Caco-2 (cell line): ENCODE measurements around the gene TFAP2A. TPM values are rescaled to one million over a fixed set of nuclear protein-coding genes. Genes with fewer than 3 reads are reported as not detected.

ENCODE experiments used
- BruUV-seq: library from RNA; stranded (reverse); fragments of 400-500 nt; replicated peaks from 2 replicates; lab custom pipeline; 2021; lab: Mats Ljungman, UMichigan
- CTCF ChIA-PET: fragments of 300-600 bp; sonication (Branson Sonifier 250); formaldehyde crosslinking; loops from one replicate; lab custom pipeline; 2022; ENCODE audit warnings: antibody characterized with exemption; lab: Charles Lee
- POLR2A ChIA-PET: fragments of 300-600 bp; sonication (Branson Sonifier 250); formaldehyde crosslinking; loops from one replicate; lab custom pipeline; 2022; ENCODE audit warnings: antibody characterized with exemption; lab: Charles Lee
- DNase-seq, 2 experiments: peaks; one replicate each; pipeline versions ENCODE4 v3.0.0 to v3.0.0-alpha.2; 2020 to 2022
- H3K27me3 ChIP-seq: replicated peaks from 2 replicates; pipeline ENCODE4 v1.6.0; 2011; ENCODE audit warnings: low read length; ENCODE audit not compliant: control insufficient read depth, insufficient read depth
- H3K36me3 ChIP-seq: 2 replicates; pipeline ENCODE4 v1.5.1; 2011; ENCODE audit warnings: low read length; ENCODE audit not compliant: control insufficient read depth, insufficient read depth
- H3K4me1 ChIP-seq: fragments of 250-450 bp; sonication (Bioruptor Pico); 2 replicates; pipeline ENCODE4 v1.5.1; 2020; ENCODE audit warnings: mild to moderate bottlenecking
- H3K4me3 ChIP-seq: 2 replicates; pipeline ENCODE4 v1.5.1; 2011; ENCODE audit warnings: low read depth, mild to moderate bottlenecking, control low read depth, low read length
- H3K9me3 ChIP-seq: fragments of 250-450 bp; sonication (Bioruptor Pico); 2 replicates; pipeline ENCODE4 v1.5.1; 2020; ENCODE audit warnings: mild to moderate bottlenecking, moderate library complexity
- H3K27ac Mint-ChIP-seq: one replicate; pipeline ENCODE4 v1.8.0; 2022; ENCODE audit warnings: mixed read lengths; ENCODE audit not compliant: unreplicated experiment
- H3K27me3 Mint-ChIP-seq: one replicate; pipeline ENCODE4 v1.8.0; 2022; ENCODE audit warnings: mixed read lengths; ENCODE audit not compliant: insufficient read depth, unreplicated experiment
- H3K36me3 Mint-ChIP-seq: one replicate; pipeline ENCODE4 v1.8.0; 2022; ENCODE audit warnings: mild to moderate bottlenecking, mixed read lengths; ENCODE audit not compliant: insufficient read depth, unreplicated experiment
- H3K4me1 Mint-ChIP-seq: one replicate; pipeline ENCODE4 v1.8.0; 2022; ENCODE audit warnings: low read depth, mixed read lengths; ENCODE audit not compliant: unreplicated experiment
- H3K4me3 Mint-ChIP-seq: one replicate; pipeline ENCODE4 v1.8.0; 2022; ENCODE audit warnings: mild to moderate bottlenecking, moderate library complexity, mixed read lengths; ENCODE audit not compliant: unreplicated experiment
- H3K9me3 Mint-ChIP-seq: one replicate; pipeline ENCODE4 v1.8.0; 2022; ENCODE audit warnings: mixed read lengths; ENCODE audit not compliant: unreplicated experiment
- intact Hi-C: fragments of 100-400 bp; cut with micrococcal nuclease; formaldehyde crosslinking; loops from one replicate; pipeline ENCODE4 v1.10.0; 2022; ENCODE audit not compliant: unreplicated experiment
- total RNA-seq: library from RNA; stranded (reverse); gene quantifications from 2 replicates; pipeline ENCODE4 v1.2.3, GENCODE V29; 2022
- TF ChIP-seq, protein P1 (sequence below), 2 experiments: fragments of 200-600 bp in 1 of 2; IDR thresholded peaks; 1 replicate in 1 of 2; 2 replicates in 1 of 2; pipeline versions ENCODE4 v1.5.1 to v1.8.0; 2011 to 2022; ENCODE audit warnings: antibody characterized with exemption in 1 of 2, control low read depth in 1 of 2, inconsistent platforms in 1 of 2, low read depth in 1 of 2, low read length in 1 of 2, mild to moderate bottlenecking in 1 of 2, moderate library complexity in 1 of 2; ENCODE audit not compliant: insufficient read depth in 1 of 2, severe bottlenecking in 1 of 2, unreplicated experiment in 1 of 2

TFAP2A gene
- total RNA-seq, 1 experiment from 2014 or later, result 6.3 TPM

DNA sequence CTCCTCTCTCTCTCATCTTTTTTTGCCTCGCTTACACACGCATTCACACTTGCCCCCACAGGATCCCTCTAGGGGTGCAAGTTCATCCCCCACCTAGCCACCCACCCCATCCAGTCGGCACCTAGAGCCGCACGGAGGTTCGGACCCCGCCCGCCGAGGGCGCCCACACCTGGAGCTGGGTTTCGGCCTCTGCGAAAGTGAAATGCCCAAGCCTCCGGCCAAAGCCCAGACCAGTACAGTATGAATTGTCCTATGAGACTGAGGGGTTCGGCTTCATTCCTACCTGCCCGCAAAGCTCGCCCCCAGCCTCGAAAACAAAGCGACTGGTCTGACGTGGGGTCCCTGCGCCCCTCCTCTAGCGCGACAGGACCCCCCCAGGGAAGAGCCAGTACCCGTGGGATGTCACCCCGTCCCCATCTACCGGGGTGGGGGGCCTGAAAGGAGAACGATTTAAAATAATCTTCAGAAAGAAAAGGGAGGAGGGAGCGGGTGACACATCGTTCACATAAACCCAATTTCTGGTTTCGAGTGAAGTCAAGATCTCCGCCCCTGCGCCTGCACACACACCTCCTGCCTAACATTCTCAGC, 1.5 kb downstream of the TFAP2A start:
- TF ChIP-seq, protein P1, sequence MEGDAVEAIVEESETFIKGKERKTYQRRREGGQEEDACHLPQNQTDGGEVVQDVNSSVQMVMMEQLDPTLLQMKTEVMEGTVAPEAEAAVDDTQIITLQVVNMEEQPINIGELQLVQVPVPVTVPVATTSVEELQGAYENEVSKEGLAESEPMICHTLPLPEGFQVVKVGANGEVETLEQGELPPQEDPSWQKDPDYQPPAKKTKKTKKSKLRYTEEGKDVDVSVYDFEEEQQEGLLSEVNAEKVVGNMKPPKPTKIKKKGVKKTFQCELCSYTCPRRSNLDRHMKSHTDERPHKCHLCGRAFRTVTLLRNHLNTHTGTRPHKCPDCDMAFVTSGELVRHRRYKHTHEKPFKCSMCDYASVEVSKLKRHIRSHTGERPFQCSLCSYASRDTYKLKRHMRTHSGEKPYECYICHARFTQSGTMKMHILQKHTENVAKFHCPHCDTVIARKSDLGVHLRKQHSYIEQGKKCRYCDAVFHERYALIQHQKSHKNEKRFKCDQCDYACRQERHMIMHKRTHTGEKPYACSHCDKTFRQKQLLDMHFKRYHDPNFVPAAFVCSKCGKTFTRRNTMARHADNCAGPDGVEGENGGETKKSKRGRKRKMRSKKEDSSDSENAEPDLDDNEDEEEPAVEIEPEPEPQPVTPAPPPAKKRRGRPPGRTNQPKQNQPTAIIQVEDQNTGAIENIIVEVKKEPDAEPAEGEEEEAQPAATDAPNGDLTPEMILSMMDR (IDR thresholded peaks at IDR 0.05; ENCODE audit: insufficient read depth in 1 of 2, low read depth in 1 of 2, low read length in 1 of 2, severe bottlenecking in 1 of 2, unreplicated experiment in 1 of 2), result no peak
- peaks cover 6% of the 10 kb centered on the region for H3K4me1 Mint-ChIP-seq
- CTCF ChIA-PET, result interaction anchor here (0.5 to 0.7 kb wide), 3 partner anchors 156 to 1409 kb away, joined by 3 to 5 read pairs (median 4); no protein-coding TSS in a partner anchor
- no peaks in the 10 kb centered on the region for H3K27me3 ChIP-seq
- H3K9me3 Mint-ChIP-seq, result no peaks in the 10 kb centered on the region
- H3K4me3 ChIP-seq, result peak overlapping the region; percentile 70
- no peak for DNase-seq
- no peaks in the 10 kb centered on the region for H3K9me3 ChIP-seq
- H3K36me3 ChIP-seq, result no peaks in the 10 kb centered on the region
- peak overlapping the region; percentile 81 for H3K27ac Mint-ChIP-seq
- intact Hi-C loops, result no loop called here
- peak overlapping the region; percentile 85 for H3K4me3 Mint-ChIP-seq
- POLR2A ChIA-PET, result interaction anchor here (3.4 kb wide), 1 partner anchor 9 kb away, joined by 14 read pairs; no protein-coding TSS in a partner anchor
- H3K27me3 Mint-ChIP-seq, result peaks cover 2% of the 10 kb centered on the region
- H3K4me1 ChIP-seq, result no peaks in the 10 kb centered on the region
- no TSS peak for BruUV-seq
- peaks cover 43% of the 10 kb centered on the region for H3K36me3 Mint-ChIP-seq

DNA sequence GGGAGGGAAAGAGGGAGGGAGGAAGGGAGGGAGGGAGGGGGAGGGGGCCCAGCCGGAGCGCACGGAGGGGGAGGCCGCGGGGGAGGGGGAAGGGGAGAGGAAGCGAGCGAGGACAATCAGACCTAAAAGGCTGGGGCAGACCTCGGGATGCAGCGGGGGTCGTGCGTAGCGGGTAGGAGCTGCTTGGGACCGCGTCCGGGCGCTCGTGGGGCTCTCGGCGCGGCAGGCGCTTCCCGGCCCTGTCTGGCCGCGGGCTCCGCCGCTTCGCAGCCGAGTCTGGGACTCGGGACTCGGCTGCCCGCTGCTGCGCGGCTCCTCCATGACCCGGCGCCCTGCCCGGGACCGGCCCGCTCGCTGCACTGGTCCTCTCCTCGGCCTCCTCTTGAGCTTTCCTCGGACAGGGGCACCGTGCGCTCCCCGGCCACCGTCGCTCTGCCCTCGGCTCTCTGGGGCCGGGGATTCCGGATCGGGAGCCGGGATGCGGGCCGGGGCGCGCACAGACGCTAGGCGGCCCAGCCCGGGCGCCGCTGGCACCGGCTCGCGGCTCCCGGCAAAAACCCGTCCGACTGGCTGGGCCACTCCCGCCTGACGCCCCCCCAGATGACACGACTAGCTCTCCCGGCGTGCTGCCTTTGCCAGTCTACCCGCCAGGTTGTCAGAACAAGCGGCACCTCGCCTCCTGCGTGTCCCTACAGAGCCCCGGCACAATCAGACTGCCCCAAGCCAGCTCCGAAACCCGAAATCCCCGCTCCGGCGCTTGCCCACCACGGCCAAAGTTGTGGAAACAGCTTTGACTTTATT, 2.2 kb downstream of the TFAP2A start:
- ChIA-PET POLR2A (interaction anchor here (3.4 kb wide), 1 partner anchor 8 kb away, joined by 14 read pairs; no protein-coding TSS in a partner anchor), CTCF (interaction anchor here (0.6 kb wide), 1 partner anchor 754 kb away, joined by 5 read pairs; no protein-coding TSS in a partner anchor)
- BruUV-seq, result no TSS peak
- peaks cover 43% of the 10 kb centered on the region for H3K36me3 Mint-ChIP-seq
- H3K27me3 Mint-ChIP-seq, result peaks cover 2% of the 10 kb centered on the region
- no peaks in the 10 kb centered on the region for H3K9me3 ChIP-seq
- TF ChIP-seq, protein P1 (IDR thresholded peaks at IDR 0.05; ENCODE audit: insufficient read depth in 1 of 2, low read depth in 1 of 2, low read length in 1 of 2, severe bottlenecking in 1 of 2, unreplicated experiment in 1 of 2), result no peak
- H3K27ac Mint-ChIP-seq, result peak overlapping the region; percentile 81
- peaks cover 6% of the 10 kb centered on the region for H3K4me1 Mint-ChIP-seq
- no peaks in the 10 kb centered on the region for H3K27me3 ChIP-seq
- DNase-seq, result peak; percentile 57 to 70
- H3K4me1 ChIP-seq, result no peaks in the 10 kb centered on the region
- intact Hi-C loops, result no loop called here
- H3K36me3 ChIP-seq, result no peaks in the 10 kb centered on the region
- no peaks in the 10 kb centered on the region for H3K9me3 Mint-ChIP-seq
- peak overlapping the region; percentile 70 for H3K4me3 ChIP-seq
- H3K4me3 Mint-ChIP-seq, result peak overlapping the region; percentile 85

DNA sequence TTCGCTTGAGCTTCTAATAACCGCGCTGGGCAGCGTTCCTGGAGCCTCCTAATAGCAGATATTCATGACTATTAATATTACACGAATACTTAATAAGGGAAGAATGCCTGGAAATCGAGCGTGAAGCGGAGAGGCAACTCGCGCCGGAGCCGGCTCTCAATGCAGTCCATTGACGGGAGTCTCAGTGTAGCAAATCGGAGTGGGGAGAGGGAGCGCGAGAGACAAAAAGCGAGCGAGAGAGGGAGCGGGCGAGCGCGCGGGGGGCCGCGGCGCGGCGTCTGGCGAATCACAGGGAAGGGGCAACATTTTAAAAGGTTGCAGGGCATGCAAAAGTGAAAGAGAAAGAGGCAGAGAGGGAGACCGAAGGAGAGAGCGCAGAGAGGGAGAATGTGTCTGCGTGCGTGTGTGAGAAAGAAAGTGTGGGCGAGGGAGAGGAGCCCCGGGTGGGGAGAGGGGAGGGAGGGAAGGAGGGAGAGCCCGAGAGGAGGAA, 2.9 kb downstream of the TFAP2A start:
- TSS peak; percentile 21 for BruUV-seq
- peak overlapping the region; percentile 60 for H3K27ac Mint-ChIP-seq
- peaks cover 43% of the 10 kb centered on the region for H3K36me3 Mint-ChIP-seq
- H3K4me3 Mint-ChIP-seq, result peak overlapping the region; percentile 85
- peaks cover 6% of the 10 kb centered on the region for H3K4me1 Mint-ChIP-seq
- Histone ChIP-seq H3K36me3 (no peaks in the 10 kb centered on the region), H3K27me3 (no peaks in the 10 kb centered on the region), H3K4me1 (no peaks in the 10 kb centered on the region), H3K9me3 (no peaks in the 10 kb centered on the region), H3K4me3 (peak overlapping the region; percentile 70)
- CTCF ChIA-PET, result no interaction called here
- TF ChIP-seq, protein P1 (IDR thresholded peaks at IDR 0.05; ENCODE audit: insufficient read depth in 1 of 2, low read depth in 1 of 2, low read length in 1 of 2, severe bottlenecking in 1 of 2, unreplicated experiment in 1 of 2), result no peak
- intact Hi-C loops, result no loop called here
- POLR2A ChIA-PET, result interaction anchor here (3.4 kb wide), 1 partner anchor 8 kb away, joined by 14 read pairs; no protein-coding TSS in a partner anchor
- H3K27me3 Mint-ChIP-seq, result peaks cover 2% of the 10 kb centered on the region
- peak in 1 of 2 experiments; percentile 39 for DNase-seq
- no peaks in the 10 kb centered on the region for H3K9me3 Mint-ChIP-seq
